CD1c-positive myeloid dendritic cell (primary cell): ENCODE data around the gene JAK1.
"Not testable (repeated sequence)": the region's sequence is repeated elsewhere in the genome, so short reads cannot be mapped to it uniquely, and the experiment has no call there.

Source experiments
- DNase-seq: peaks from one replicate; pipeline ENCODE4 v3.0.0-alpha.2; 2016; ENCODE audit errors: extremely low spot score

JAK1 gene

GRCh38 chr1:64839732-64840405 lies 126.5 kb downstream of the JAK1 start:
- DNase-seq, result no peak

DNA sequence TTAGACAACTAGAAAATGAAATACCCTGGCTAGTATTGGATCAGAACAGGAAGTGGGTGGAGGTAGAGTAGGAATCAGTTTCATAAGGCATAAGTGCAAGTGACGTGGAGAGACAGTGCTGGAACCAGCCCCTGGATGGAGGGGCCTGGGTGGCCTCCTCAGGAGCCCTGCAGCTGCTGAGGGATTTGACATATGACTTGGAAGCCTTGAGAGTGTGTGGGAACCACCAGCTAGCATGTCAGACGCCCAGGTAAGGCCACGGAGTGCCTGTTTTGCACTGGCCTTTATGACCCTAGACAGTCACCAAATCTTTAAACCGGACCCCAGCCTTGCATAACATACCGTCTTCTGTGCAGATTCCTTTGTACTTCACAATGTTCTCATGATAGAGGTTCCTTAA lies 127.1 kb downstream of the JAK1 start:
- DNase-seq, result no peak

DNA sequence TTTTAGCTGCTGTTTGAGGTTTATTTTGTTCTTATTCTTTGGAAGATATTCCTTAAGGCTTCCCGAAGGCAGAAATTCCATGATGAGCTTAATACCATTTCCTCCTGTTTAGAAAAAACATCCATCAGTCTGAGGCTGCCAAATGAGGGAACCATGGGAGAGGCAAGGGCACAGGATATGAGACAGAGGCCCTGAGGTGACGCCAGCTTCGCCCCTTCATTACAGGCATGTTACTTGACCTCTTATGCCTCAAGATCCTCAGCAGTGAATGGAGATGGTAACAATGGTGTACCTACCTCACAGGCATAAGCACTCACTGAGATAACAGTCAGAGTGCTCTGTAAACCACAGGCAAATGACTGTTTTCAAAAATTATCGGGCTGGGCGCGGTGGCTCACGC lies 127.9 kb downstream of the JAK1 start:
- no peak for DNase-seq

DNA sequence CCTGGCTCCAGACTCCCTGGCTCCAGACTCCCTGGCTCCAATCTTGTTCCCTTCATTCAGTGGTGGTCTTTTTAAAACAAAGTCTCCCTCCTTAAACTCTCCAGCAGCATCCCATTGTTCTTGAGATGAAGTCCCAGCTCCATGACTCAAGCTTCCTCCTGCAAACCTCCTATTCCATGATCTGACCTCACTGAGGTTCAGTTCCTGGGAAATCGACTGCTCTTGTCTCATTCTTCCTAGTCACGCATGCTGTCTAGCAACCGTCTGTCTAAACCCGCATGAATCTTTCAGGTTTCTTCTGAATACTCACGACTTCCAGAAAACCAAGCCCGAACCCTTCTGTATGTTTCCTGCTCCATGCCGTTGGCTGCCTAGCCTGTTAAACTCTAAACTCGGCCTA lies 129.5 kb downstream of the JAK1 start:
- DNase-seq, result no peak

- no peak for DNase-seq
Measured at GRCh38 chr1:64834734-64835133, 131.6 kb downstream of the JAK1 start.

DNA sequence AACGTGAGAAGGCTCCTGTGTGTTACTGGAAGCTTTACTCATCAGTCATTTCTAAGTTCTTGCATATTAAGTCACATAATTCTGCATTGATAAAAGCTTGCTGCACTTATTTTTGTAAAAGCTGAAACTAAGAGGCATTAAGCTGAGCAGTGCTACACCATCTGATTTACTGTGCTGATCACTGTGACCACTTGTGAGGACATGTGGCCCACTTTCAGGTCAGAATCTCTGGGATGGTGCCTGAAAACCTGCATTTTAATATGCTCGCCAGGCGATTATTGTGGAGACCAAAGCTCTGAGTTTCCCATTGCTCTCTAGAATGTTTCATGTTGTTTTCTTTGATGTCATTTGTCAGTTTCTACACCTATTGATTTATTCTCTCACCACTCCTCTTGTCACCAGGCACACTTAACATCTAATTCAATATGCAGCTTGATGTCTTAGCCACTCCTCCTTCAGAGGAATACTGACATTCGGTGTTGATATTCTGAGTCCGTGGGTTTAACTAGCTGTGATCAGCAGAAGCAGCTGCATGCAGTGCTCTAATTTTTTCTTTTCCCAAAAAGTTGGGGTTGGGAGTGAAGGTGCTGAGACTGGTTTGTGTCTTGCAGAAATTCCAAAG lies 136.2 kb downstream of the JAK1 start:
- no peak for DNase-seq

- DNase-seq, result no peak
Measured at GRCh38 chr1:64829411-64830029, 136.8 kb downstream of the JAK1 start.

GRCh38 chr1:64828829-64829228 lies 137.5 kb downstream of the JAK1 start:
- peak; percentile 13 for DNase-seq

DNA sequence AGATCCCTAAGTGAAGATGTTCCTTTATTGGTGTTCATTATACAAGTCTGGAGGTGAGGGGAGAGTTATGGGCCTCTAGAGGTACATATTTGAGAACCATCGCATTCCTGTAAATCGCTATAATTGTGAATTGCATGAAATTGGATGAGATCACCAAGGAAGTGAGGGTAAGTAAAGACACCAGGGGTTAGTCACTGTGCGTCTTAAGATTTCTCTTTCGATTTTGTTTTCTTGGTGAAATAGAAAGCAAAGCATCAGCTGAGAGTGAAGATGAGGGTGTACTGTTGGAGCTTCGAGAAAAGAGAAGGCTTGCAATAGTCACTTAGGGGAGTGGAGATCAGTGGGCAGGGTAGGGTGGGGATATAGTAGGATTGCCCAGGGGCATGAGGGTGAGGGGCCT lies 139.4 kb downstream of the JAK1 start:
- DNase-seq, result no peak

GRCh38 chr1:64823691-64824476 lies 142.5 kb downstream of the JAK1 start:
- DNase-seq, result peak; percentile 75

- DNase-seq, result no peak
Measured at GRCh38 chr1:64822621-64823020, 143.7 kb downstream of the JAK1 start.

- DNase-seq, result not testable (repeated sequence)
Measured at GRCh38 chr1:64820572-64820971, 145.8 kb downstream of the JAK1 start.

- DNase-seq, result not testable (repeated sequence)
Measured at GRCh38 chr1:64817364-64817763, 149.0 kb downstream of the JAK1 start.

- DNase-seq, result no peak
Measured at GRCh38 chr1:64814427-64814826, 151.9 kb downstream of the JAK1 start.

- DNase-seq, result no peak
Measured at GRCh38 chr1:64811131-64811530, 155.2 kb downstream of the JAK1 start.

- DNase-seq, result no peak
Measured at GRCh38 chr1:64810001-64810400, 156.3 kb downstream of the JAK1 start.

DNA sequence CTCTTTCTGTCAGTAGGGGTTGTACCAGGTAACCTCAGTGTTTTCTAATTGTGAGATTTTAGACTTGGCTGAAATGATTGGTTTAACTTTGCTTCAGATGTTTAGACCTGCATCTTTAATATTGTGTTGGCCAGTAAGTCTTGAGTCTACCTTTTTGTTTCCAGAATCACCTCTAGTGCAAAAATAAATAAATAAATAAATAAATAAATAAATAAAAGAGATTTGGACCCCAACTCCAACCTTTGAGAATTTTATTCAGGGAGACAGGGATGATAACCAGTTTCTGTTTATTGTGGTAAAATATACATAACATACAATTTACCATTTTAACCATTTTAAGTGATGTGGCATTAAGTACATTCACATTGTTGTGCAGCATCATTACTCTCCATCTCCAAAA lies 157.0 kb downstream of the JAK1 start:
- no peak for DNase-seq

DNA sequence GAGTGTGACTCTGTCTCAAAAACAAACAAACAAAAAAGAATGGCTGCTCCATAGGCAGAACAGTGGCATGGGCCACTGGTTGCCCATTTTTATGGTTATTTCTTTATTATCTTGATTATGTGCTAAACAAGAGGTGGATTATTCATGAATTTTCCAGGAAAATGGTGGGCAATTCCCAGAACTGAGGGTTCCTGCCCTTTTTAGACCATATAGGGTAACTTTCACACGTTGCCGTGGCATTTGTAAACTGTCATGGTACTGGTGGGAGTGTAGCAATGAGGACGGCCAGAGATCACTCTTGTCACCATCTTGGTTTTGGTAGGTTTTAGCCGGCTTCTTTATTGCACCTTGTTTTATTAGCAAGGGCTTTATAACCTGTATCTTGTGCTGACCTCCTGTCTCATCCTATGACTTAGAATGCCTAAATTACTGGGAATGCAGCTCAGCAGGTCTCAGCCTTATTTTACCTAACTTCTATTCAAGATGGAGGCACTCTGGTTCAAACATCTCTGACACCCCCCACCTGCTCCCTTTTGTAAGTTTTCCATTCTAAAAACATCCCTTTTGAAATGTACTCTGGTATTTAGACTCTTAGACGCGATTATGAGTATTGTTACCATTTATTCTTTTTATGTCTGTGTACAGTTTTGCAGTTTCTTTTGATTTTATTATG lies 164.4 kb downstream of the JAK1 start:
- DNase-seq, result no peak

GRCh38 chr1:64798872-64799271 lies 167.5 kb downstream of the JAK1 start:
- DNase-seq, result no peak

DNA sequence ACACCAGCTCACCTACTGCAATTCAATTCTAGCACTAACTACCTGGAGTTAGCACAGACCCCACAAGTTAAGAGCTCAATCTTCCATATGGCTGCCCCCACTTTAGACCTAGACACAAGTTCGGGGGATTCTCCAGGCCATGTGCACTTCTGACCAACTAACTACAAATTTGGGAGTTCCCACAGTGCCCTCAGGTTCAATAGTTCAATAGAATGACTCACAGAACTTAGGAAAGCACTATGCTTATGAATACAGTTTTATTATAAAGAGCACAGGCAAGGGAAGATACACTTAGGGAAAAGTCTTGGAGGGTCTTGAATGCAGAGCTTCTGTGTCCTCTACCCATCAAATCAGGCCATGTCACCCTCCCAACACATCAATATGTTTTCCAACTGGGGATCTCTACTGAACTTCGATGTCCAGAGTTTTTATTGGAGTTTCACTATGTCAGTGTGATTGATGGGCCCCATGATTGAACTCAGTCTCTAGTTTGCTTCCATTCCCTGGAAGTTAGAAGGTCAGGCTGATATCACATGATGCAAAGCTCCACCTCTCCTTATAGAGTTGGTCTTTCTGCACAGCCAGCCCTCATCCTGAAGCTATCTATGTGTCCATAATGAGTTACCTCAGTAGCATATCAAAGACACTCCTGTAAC lies 175.4 kb downstream of the JAK1 start:
- no peak for DNase-seq
